GM19328 (cell line): ENCODE data around the gene CC2D2A.

Experiments used
- ATAC-seq: cut with Tn5 transposase; IDR thresholded peaks from one replicate; pipeline ENCODE4 v1.9.1; 2021; ENCODE audit warnings: mild to moderate bottlenecking, moderate library complexity; ENCODE audit not compliant: unreplicated experiment

The CC2D2A gene

GRCh38 chr4:15459706-15460105 lies 10.0 kb upstream of the CC2D2A start:
- no peak for ATAC-seq

- ATAC-seq: no peak
Observed at GRCh38 chr4:15466596-15466995, 3.1 kb upstream of the CC2D2A start.

GRCh38 chr4:15470128-15470475 lies 420 bp downstream of the CC2D2A start:
- no peak for ATAC-seq

GRCh38 chr4:15476396-15476795 lies 6.7 kb downstream of the CC2D2A start:
- ATAC-seq: no peak

GRCh38 chr4:15478724-15479088 lies 9.0 kb downstream of the CC2D2A start:
- ATAC-seq: no peak

GRCh38 chr4:15479089-15479912 lies 9.6 kb downstream of the CC2D2A start:
- ATAC-seq: no peak

GRCh38 chr4:15479913-15480185 lies 10.2 kb downstream of the CC2D2A start:
- ATAC-seq: no peak

GRCh38 chr4:15481961-15482745 lies 12.5 kb downstream of the CC2D2A start:
- ATAC-seq: no peak

- ATAC-seq: no peak
Observed at GRCh38 chr4:15482842-15483241, 13.2 kb downstream of the CC2D2A start.

GRCh38 chr4:15488136-15488535 lies 18.5 kb downstream of the CC2D2A start:
- no peak for ATAC-seq

- ATAC-seq: no peak
Observed at GRCh38 chr4:15488658-15489470, 19.2 kb downstream of the CC2D2A start.

GRCh38 chr4:15489551-15489950 lies 19.9 kb downstream of the CC2D2A start:
- ATAC-seq: no peak

GRCh38 chr4:15493411-15493810 lies 23.7 kb downstream of the CC2D2A start:
- no peak for ATAC-seq

- ATAC-seq: no peak
Observed at GRCh38 chr4:15495621-15496020, 25.9 kb downstream of the CC2D2A start.

- ATAC-seq: no peak
Observed at GRCh38 chr4:15498356-15498755, 28.7 kb downstream of the CC2D2A start.

GRCh38 chr4:15500701-15501100 lies 31.0 kb downstream of the CC2D2A start:
- no peak for ATAC-seq

GRCh38 chr4:15501941-15502340 lies 32.3 kb downstream of the CC2D2A start:
- ATAC-seq: no peak

GRCh38 chr4:15502384-15502783 lies 32.7 kb downstream of the CC2D2A start:
- no peak for ATAC-seq

GRCh38 chr4:15504041-15504440 lies 34.4 kb downstream of the CC2D2A start:
- no peak for ATAC-seq

- ATAC-seq: no peak
Observed at GRCh38 chr4:15506464-15506863, 36.8 kb downstream of the CC2D2A start.

GRCh38 chr4:15507679-15508078 lies 38.0 kb downstream of the CC2D2A start:
- no peak for ATAC-seq

- no peak for ATAC-seq
Observed at GRCh38 chr4:15510961-15511360, 41.3 kb downstream of the CC2D2A start.
